PFSK-1 (cell line): Measurements from ENCODE around the gene C16orf78.

Source experiments
- FOXP2 ChIP-seq: optimal IDR thresholded peaks from 2 replicates; pipeline ENCODE3; 2011; ENCODE audit warnings: borderline replicate concordance, control low read depth, inconsistent platforms; ENCODE audit not compliant: insufficient read depth; ENCODE audit errors: extremely low read length, extremely low read depth
- POLR2AphosphoS5 ChIP-seq: IDR thresholded peaks from 2 replicates; pipeline ENCODE4 v1.6.1; 2012; ENCODE audit warnings: low read depth, mild to moderate bottlenecking, control low read depth, low read length, moderate library complexity
- SIN3A ChIP-seq: IDR thresholded peaks from 2 replicates; pipeline ENCODE4 v1.6.1; 2012; ENCODE audit warnings: mild to moderate bottlenecking, low read length, moderate library complexity, borderline replicate concordance; ENCODE audit not compliant: insufficient read depth
- TAF1 ChIP-seq: IDR thresholded peaks from 2 replicates; pipeline ENCODE4 v1.6.1; 2012; ENCODE audit warnings: low read length, control low read depth, borderline replicate concordance; ENCODE audit not compliant: insufficient read depth

DNA sequence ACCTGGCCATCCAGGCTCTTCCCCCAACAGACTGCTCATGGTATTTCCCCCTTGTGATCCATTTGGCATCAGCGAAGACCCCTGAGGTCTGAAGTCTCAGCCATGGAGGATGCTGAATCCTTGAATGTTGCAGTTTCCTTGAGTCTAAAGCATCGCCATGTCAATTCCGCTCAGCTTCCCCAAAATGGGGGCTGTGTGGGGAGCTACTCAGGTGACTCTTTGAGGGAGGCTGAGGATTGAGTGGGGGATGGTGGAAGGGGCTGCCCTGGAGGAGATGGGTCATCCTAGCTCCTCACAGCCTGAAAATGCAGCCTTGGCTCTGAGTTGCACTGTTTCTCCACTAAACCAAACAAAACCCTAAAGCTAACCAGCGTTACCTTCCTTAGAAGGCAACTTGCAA lies 2.6 kb downstream of the C16orf78 start:
- TF ChIP-seq POLR2AphosphoS5 (no peak), TAF1 (no peak), SIN3A (no peak), FOXP2 (no peak)
